Mesothelial cell of epicardium (in vitro differentiated cells): ENCODE data around the gene MDM2. TPM values are rescaled to one million over a fixed set of nuclear protein-coding genes. Genes with fewer than 3 reads are reported as not detected.
"Not testable (repeated sequence)": the region's sequence is repeated elsewhere in the genome, so short reads cannot be mapped to it uniquely, and the experiment has no call there.

ENCODE experiments used
- DNase-seq, 2 experiments: peaks; one replicate each; pipeline ENCODE4 v3.0.0; 2021; ENCODE audit warnings: low spot score in 2 of 2; ENCODE audit not compliant: unreplicated experiment in 2 of 2
- H3K27ac Mint-ChIP-seq: 2 replicates; pipeline ENCODE4 v1.8.0; 2021; ENCODE audit warnings: mixed read lengths
- H3K27me3 Mint-ChIP-seq: 2 replicates; pipeline ENCODE4 v1.8.0; 2021; ENCODE audit warnings: low read depth, mixed read lengths
- H3K36me3 Mint-ChIP-seq: 2 replicates; pipeline ENCODE4 v1.8.0; 2021; ENCODE audit warnings: mixed read lengths
- H3K4me1 Mint-ChIP-seq: 2 replicates; pipeline ENCODE4 v1.8.0; 2021; ENCODE audit warnings: mixed read lengths
- H3K4me3 Mint-ChIP-seq: 2 replicates; pipeline ENCODE4 v1.8.0; 2021; ENCODE audit warnings: mild to moderate bottlenecking, moderate library complexity, mixed read lengths
- H3K9me3 Mint-ChIP-seq: 2 replicates; pipeline ENCODE4 v1.8.0; 2021; ENCODE audit warnings: mixed read lengths
- CTCF ChIP-seq: fragments of 200-600 bp; sonication (generic); IDR thresholded peaks from one replicate; pipeline ENCODE4 v1.5.0; 2021; ENCODE audit warnings: antibody characterized with exemption; ENCODE audit not compliant: unreplicated experiment
- total RNA-seq: library from RNA; stranded (reverse); gene quantifications from 3 replicates; pipeline ENCODE4 v1.2.1, GENCODE V29; 2021

MDM2 gene
- total RNA-seq, 1 donor from 2014 or later = 182 TPM

- no peaks in the 10 kb centered on the region for H3K27me3 Mint-ChIP-seq
- no peak for TF ChIP-seq CTCF
- peaks cover 26% of the 10 kb centered on the region for H3K4me1 Mint-ChIP-seq
- no peak overlapping the region for H3K4me3 Mint-ChIP-seq
- H3K9me3 Mint-ChIP-seq = no peaks in the 10 kb centered on the region
- peaks cover 31% of the 10 kb centered on the region for H3K36me3 Mint-ChIP-seq
- no peak for DNase-seq
- peak overlapping the region; percentile 50 for H3K27ac Mint-ChIP-seq
Measured at GRCh38 chr12:68815232-68815927, 7.4 kb downstream of the MDM2 start.

DNA sequence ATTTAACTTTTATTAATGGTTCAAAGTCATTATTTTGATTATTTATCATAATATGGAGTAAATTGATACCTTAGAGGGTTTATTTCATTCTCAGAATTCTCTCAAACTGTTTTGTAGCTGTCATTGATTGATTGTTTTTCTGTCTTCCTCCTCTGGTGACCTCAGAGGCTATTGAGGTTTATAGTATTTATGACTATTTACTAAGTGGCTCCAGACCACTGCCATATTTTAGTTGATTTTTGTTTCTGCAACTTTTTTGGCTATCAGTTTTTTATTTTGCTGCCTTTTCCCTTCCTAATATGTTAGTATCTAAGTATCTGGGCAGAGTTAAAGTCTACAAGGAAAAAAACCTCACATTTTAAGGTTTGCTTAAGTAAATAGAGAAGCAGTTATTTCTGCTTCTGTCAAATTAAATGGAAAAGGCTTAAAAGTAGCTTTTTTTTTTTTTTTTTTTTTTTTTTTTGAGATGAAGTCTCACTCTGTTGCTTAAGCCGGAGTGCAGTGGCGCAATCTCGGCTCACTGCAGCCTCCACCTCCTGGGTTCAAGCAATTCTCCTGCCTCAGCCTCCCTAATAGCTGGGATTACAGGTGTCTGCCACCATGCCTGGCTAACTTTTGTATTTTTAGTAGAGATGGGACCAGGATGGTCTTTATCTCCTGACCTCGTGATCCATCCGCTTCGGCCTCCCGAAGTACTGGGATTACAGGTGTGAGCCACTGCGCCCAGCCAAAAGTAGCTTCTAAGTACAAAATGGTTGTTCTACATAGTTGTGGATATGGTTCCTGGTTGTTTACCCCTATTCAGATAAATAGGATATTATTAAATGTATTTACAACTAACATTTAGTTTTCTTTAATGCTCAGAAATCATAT, 8.2 kb downstream of the MDM2 start:
- Mint-ChIP-seq H3K36me3 (peaks cover 32% of the 10 kb centered on the region), H3K9me3 (no peaks in the 10 kb centered on the region), H3K27me3 (no peaks in the 10 kb centered on the region), H3K4me3 (no peak overlapping the region), H3K4me1 (peaks cover 20% of the 10 kb centered on the region), H3K27ac (peak overlapping the region; percentile 79)
- DNase-seq = no peak
- TF ChIP-seq CTCF = no peak

GRCh38 chr12:68819481-68819880, 11.5 kb downstream of the MDM2 start:
- DNase-seq, H3K9me3 Mint-ChIP-seq, H3K27me3 Mint-ChIP-seq, H3K4me3 Mint-ChIP-seq, H3K27ac Mint-ChIP-seq: not testable (repeated sequence)
- Mint-ChIP-seq H3K36me3 (peaks cover 37% of the 10 kb centered on the region), H3K4me1 (peaks cover 18% of the 10 kb centered on the region)

DNA sequence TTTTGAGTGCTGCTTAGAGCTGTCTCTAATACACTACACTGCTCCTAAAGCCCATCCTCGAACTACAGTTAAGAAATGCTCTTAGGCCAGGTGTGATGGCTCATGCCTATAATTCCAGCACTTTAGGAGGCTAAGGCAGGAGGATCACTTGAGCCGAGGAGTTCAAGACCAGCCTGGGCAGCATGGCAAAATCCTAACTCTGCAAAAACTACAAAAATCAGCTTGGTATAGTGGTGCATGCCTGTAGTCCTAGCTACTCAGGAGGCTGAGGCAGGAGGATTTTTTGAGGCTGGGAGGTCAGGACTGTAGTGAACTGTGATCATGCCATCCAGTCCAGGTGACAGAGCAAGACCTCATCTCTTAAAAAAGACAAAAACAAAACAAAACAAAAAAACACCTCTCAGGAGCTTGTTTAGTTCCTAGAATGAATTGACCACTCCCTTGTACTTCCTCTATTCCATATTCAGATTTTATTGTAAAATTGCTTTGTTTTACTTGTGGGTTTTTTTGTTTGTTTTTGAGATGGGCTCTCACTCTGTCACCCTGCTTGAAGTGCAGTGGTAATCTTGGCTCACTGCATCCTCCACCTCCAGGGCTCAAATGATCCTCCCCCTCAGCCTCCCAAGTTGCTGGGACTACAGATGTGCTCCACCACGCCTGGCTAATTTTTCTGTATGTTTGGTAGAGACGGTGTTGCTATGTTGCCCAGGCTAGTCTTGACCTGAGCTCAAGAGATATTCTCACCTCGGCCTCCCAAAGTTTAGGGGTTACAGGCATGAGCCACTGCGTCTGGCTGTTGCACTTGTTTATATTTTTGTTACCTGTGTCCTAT, 13.6 kb downstream of the MDM2 start:
- no peak for TF ChIP-seq CTCF
- no peak for DNase-seq
- Mint-ChIP-seq H3K4me3 (no peak overlapping the region), H3K27ac (peak overlapping the region; percentile 12), H3K4me1 (peaks cover 12% of the 10 kb centered on the region), H3K9me3 (no peaks in the 10 kb centered on the region), H3K36me3 (peaks cover 42% of the 10 kb centered on the region), H3K27me3 (no peaks in the 10 kb centered on the region)

DNA sequence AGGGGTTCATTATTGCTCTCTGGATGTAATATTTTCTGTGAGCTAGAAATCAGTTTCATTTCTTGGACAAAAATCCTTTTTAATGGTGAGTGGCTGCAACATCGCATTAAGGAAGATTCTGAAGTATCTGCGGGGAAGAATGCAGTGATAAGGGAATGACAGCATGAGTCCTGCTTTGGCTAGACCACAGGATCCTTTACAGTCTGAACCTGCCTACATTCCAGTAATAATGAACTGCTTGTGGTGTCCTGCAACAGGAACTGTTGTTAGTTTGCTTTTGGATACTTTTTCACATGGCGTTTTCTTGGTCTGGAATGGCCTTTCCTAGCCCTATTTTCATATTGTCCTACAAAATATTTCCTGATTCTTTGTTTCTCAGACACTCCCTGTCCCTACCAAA, 15.7 kb downstream of the MDM2 start:
- TF ChIP-seq CTCF = no peak
- peaks cover 12% of the 10 kb centered on the region for H3K4me1 Mint-ChIP-seq
- no peaks in the 10 kb centered on the region for H3K9me3 Mint-ChIP-seq
- peaks cover 41% of the 10 kb centered on the region for H3K36me3 Mint-ChIP-seq
- H3K27ac Mint-ChIP-seq = peak overlapping the region; percentile 82
- DNase-seq = no peak
- H3K27me3 Mint-ChIP-seq = no peaks in the 10 kb centered on the region
- no peak overlapping the region for H3K4me3 Mint-ChIP-seq
